CD8-positive, alpha-beta memory T cell (primary cell): ENCODE data around the gene KCNMB2. TPM values are rescaled to one million over a fixed set of nuclear protein-coding genes. Genes with fewer than 3 reads are reported as not detected.
"Not testable (repeated sequence)": the region's sequence is repeated elsewhere in the genome, so short reads cannot be mapped to it uniquely, and the experiment has no call there.

Experiments
- CTCF ChIA-PET: fragments of 350-600 bp; sonication (Branson Sonifier 250); formaldehyde crosslinking; loops from one replicate; lab custom pipeline; 2021; ENCODE audit warnings: antibody characterized with exemption; lab: Charles Lee
- POLR2A ChIA-PET: fragments of 350-600 bp; sonication (Branson Sonifier 250); formaldehyde crosslinking; loops from one replicate; lab custom pipeline; 2021; ENCODE audit warnings: antibody characterized with exemption; lab: Charles Lee
- DNase-seq, 5 donors: peaks; one replicate each; pipeline versions ENCODE4 v3.0.0 to v3.0.0-alpha.2; 2020 to 2022; ENCODE audit warnings: mixed read lengths in 1 of 5
- H3K27ac ChIP-seq: one replicate; pipeline ENCODE4 v1.7.0; 2013; ENCODE audit warnings: low read depth, mild to moderate bottlenecking, low read length, moderate library complexity
- H3K27me3 ChIP-seq: 2 replicates; pipeline ENCODE4 v1.7.0; 2013; ENCODE audit warnings: low read length, mild to moderate bottlenecking; ENCODE audit not compliant: insufficient read depth, poor library complexity, severe bottlenecking
- H3K36me3 ChIP-seq: 2 replicates; pipeline ENCODE4 v1.7.0; 2013; ENCODE audit warnings: mild to moderate bottlenecking, low read length, moderate library complexity; ENCODE audit not compliant: insufficient read depth
- H3K4me1 ChIP-seq: 2 replicates; pipeline ENCODE4 v1.7.0; 2013; ENCODE audit warnings: mild to moderate bottlenecking, low read length, moderate library complexity; ENCODE audit not compliant: insufficient read depth
- H3K4me3 ChIP-seq: 2 replicates; pipeline ENCODE4 v1.7.0; 2013; ENCODE audit warnings: mild to moderate bottlenecking, low read length
- H3K9me3 ChIP-seq: 2 replicates; pipeline ENCODE4 v1.7.0; 2013; ENCODE audit warnings: mild to moderate bottlenecking, low read length
- H3K27ac Mint-ChIP-seq, 8 donors: one replicate each; pipeline ENCODE4 v1.8.0; 2020 to 2021; ENCODE audit warnings: mixed read lengths in 8 of 8, mild to moderate bottlenecking in 6 of 8, inconsistent platforms in 3 of 8, moderate library complexity in 3 of 8
- H3K27me3 Mint-ChIP-seq, 2 donors: one replicate each; pipeline ENCODE4 v1.8.0; 2020 to 2021; ENCODE audit warnings: mixed read lengths in 2 of 2, mild to moderate bottlenecking in 1 of 2, moderate library complexity in 1 of 2
- H3K36me3 Mint-ChIP-seq, 3 donors: one replicate each; pipeline ENCODE4 v1.8.0; 2020 to 2021; ENCODE audit warnings: mixed read lengths in 3 of 3, inconsistent platforms in 1 of 3, mild to moderate bottlenecking in 1 of 3
- H3K4me1 Mint-ChIP-seq, 3 donors: one replicate each; pipeline ENCODE4 v1.8.0; 2020 to 2021; ENCODE audit warnings: mixed read lengths in 3 of 3, inconsistent platforms in 1 of 3, mild to moderate bottlenecking in 1 of 3
- H3K4me3 Mint-ChIP-seq, 7 donors: one replicate each; pipeline ENCODE4 v1.8.0; 2020 to 2021; ENCODE audit warnings: mixed read lengths in 7 of 7, mild to moderate bottlenecking in 6 of 7, moderate library complexity in 4 of 7, inconsistent platforms in 2 of 7
- H3K9me3 Mint-ChIP-seq, 5 donors: one replicate each; pipeline ENCODE4 v1.8.0; 2020 to 2022; ENCODE audit warnings: mixed read lengths in 5 of 5, mild to moderate bottlenecking in 3 of 5, moderate library complexity in 2 of 5, inconsistent platforms in 1 of 5
- polyA plus RNA-seq: library from polyadenylated mRNA; unstranded; fragments of 300-500 nt; fragmentation: Illumina TruSeq; gene quantifications from one replicate; pipeline ENCODE4 v1.2.3, GENCODE V29; 2021
- total RNA-seq, 2 experiments: library from RNA; stranded (reverse); gene quantifications; one replicate each; pipeline ENCODE4 v1.2.3, GENCODE V29; 2021

The KCNMB2 gene
- total and polyA plus RNA-seq, 3 experiments from 2014 or later = not detected

DNA sequence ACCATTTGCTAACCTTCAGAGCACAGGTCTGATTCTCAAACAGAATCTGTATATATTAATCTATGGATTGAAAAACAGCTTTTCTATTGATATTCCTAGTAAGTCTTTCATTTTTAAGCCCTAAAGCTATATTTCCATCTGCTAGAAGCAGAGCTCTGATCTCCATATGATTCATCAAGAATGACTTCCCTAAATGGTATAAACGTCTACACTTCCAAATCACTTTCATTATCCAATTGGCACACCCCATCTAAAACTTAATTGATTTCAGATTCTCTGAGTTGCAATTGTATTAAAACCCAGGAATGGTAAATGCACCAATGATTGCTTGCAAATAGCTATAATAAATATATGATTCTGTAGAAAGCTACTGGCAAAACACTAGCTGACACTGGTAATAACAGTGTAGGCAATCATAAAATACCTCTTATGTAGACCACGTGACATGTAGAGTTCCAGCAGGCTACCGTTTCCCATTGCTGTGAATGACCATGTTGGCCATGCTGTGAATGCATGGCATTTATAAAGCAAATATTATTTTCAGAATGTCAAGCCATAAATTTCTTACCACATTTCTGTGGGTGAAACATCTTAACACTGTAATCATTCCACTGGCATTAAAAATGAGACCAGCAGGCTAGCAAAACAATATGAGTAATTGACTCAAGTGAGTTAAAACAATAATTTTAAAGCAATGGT is 309.3 kb downstream of the KCNMB2 start:
- Histone ChIP-seq H3K4me1 (no peaks in the 10 kb centered on the region), H3K9me3 (no peaks in the 10 kb centered on the region), H3K27me3 (no peaks in the 10 kb centered on the region), H3K36me3 (no peaks in the 10 kb centered on the region), H3K27ac (no peak overlapping the region), H3K4me3 (no peak overlapping the region)
- POLR2A ChIA-PET = no interaction called here
- Mint-ChIP-seq H3K4me1 (no peaks in the 10 kb centered on the region), H3K9me3 (peaks cover 0 to 8% (median 2%) of the 10 kb centered on the region in 5 donors), H3K27me3 (no peaks in the 10 kb centered on the region), H3K36me3 (no peaks in the 10 kb centered on the region), H3K4me3 (no peak overlapping the region), H3K27ac (no peak overlapping the region)
- no peak for DNase-seq
- CTCF ChIA-PET = no interaction called here

DNA sequence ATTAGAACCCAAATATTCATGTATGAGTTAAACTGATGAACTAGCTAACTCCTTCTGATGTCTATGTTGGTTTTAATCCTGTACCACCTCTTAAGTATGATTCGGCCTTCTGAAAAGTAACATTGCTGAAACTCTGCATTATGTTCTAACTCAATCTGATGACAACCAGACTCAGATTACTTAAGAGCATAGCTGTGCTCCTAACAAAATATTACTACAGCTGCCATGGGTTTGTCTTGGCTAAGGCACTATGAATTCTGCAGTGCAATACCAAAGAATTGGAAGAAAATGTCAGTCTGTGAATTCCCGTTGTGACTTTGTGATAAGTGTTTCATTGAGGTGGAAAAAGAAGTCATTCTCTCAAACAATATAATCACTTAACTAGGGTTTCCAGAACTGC is 311.0 kb downstream of the KCNMB2 start:
- peaks cover 0 to 3% (median 0%) of the 10 kb centered on the region in 5 donors for H3K9me3 Mint-ChIP-seq
- H3K27ac Mint-ChIP-seq = no peak overlapping the region
- H3K4me3 ChIP-seq = no peak overlapping the region
- POLR2A ChIA-PET = no interaction called here
- no peak overlapping the region for H3K27ac ChIP-seq
- H3K4me1 Mint-ChIP-seq = no peaks in the 10 kb centered on the region
- no peaks in the 10 kb centered on the region for H3K27me3 ChIP-seq
- no peaks in the 10 kb centered on the region for H3K4me1 ChIP-seq
- H3K36me3 ChIP-seq = no peaks in the 10 kb centered on the region
- H3K27me3 Mint-ChIP-seq = no peaks in the 10 kb centered on the region
- CTCF ChIA-PET = no interaction called here
- DNase-seq = no peak
- no peaks in the 10 kb centered on the region for H3K9me3 ChIP-seq
- H3K4me3 Mint-ChIP-seq = no peak overlapping the region
- H3K36me3 Mint-ChIP-seq = no peaks in the 10 kb centered on the region

DNA sequence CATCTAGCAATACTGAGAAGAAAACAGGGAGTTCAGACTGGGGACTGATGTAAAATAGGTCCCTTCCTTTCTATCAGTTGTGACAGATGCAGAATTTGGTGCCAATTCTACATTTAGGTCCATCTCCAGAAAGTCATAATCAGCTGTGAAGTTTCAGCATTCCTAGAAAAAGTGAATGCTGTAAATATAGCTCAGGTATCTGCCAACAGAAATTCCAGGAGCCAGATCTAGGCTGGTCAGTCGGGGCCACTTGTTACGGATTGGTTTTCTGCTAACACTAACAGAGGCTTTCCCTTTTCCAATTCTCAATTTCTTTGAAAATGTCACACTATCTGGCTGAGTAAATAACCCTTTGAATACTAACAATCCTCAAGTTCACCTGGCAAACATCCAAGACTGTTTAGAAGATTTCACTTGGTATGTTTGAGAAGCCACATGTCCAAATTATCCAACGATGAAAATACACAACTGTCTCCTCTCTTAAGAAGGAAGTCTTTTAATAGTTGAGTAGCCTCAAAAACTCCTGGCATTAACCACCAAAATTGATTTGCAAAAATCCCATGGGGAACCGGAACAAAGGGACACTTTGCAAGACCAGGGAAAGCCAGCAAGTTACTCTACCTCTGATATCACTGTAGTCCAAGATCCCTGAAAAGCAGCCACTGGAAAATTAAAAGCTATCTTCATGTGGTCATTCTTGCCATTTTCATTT is 313.1 kb downstream of the KCNMB2 start:
- POLR2A ChIA-PET = no interaction called here
- Mint-ChIP-seq H3K27me3 (peaks cover 0 to 2% of the 10 kb centered on the region in 2 donors), H3K9me3 (no peaks in the 10 kb centered on the region), H3K4me1 (no peaks in the 10 kb centered on the region), H3K4me3 (no peak overlapping the region), H3K27ac (no peak overlapping the region), H3K36me3 (no peaks in the 10 kb centered on the region)
- no peak for DNase-seq
- Histone ChIP-seq H3K4me3 (no peak overlapping the region), H3K36me3 (no peaks in the 10 kb centered on the region), H3K9me3 (no peaks in the 10 kb centered on the region), H3K27ac (no peak overlapping the region), H3K4me1 (no peaks in the 10 kb centered on the region), H3K27me3 (no peaks in the 10 kb centered on the region)
- CTCF ChIA-PET = no interaction called here

DNA sequence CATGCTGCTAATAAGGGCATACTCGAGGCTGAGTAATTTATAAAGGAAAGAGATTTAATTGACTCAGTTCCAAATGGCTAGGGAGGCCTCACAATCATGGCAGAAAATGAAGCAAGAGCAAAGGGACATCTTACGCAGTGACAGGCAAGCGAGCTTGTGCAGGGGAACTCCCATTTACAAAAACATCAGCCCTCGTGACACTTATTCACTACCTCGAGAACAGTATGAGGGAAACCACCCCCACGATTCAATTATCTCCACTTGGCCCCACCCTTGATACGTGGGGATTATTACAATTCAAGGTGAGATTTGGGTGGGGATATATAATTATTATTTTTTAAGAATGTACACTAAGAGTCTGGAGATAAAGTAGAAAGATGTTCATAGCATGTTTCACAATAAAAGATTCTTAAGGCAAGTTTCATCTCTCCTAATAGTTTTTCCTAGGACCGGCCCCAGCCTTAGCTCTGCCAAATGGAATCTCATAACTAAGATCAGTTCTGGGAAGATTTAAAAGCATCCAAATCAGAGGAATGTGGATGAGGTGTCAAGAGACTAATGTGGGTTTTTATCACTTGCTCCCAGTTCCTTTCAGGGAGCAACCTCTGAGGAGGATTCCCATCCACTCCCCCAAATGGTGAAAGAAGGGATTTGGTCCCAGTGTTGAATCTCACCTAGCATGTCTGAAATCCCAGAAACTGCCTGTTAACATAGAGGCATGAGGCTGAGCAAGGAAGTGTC is 314.4 kb downstream of the KCNMB2 start:
- Mint-ChIP-seq H3K4me3 (no peak overlapping the region), H3K27ac (no peak overlapping the region), H3K36me3 (no peaks in the 10 kb centered on the region), H3K27me3 (peaks cover 0 to 2% of the 10 kb centered on the region in 2 donors), H3K9me3 (no peaks in the 10 kb centered on the region), H3K4me1 (no peaks in the 10 kb centered on the region)
- ChIA-PET POLR2A (no interaction called here), CTCF (no interaction called here)
- Histone ChIP-seq H3K27me3 (no peaks in the 10 kb centered on the region), H3K4me1 (no peaks in the 10 kb centered on the region), H3K4me3 (no peak overlapping the region), H3K27ac (no peak overlapping the region), H3K9me3 (no peaks in the 10 kb centered on the region), H3K36me3 (no peaks in the 10 kb centered on the region)
- DNase-seq = no peak

DNA sequence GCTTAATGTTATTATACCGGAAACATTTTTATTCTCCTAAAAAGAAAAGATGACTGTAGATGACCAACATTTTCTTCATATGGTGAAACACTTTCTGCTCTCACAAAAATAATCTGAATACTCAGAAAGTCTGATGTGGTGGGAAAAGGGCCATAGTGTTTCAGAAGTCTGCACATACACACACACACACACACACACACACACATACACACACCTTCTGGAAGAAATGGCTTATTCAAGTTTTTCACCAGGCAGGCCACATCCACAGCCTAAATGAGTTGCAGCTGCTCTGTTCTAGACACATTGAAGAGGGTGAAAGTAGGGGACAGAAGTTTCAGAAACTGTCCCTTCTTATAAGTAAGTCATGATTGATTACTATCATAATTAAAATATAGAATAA is 315.3 kb downstream of the KCNMB2 start:
- ChIA-PET POLR2A (no interaction called here), CTCF (no interaction called here)
- no peak overlapping the region for H3K27ac ChIP-seq

DNA sequence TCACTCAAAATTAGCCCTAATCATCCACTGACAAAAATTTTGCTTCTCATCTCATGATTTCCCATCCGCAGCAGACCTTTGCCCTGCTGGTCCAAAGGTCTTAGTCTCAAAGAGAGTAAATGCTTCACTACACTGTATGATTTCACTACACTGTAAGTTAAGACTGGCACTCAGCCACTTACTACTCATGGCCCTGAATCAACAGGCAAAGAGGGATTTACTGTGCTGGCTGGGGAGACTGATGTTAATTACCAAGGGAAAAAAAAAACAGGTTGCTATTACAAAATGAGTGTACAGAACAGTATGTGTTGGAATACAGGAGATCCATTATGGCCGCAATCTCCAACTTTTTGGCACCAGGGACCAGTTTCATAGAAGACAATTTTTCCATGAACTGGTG is 320.6 kb downstream of the KCNMB2 start:
- no peak overlapping the region for H3K4me3 Mint-ChIP-seq
- H3K4me1 Mint-ChIP-seq = no peaks in the 10 kb centered on the region
- no peak overlapping the region for H3K4me3 ChIP-seq
- DNase-seq = no peak
- no peaks in the 10 kb centered on the region for H3K4me1 ChIP-seq
- ChIA-PET POLR2A (no interaction called here), CTCF (no interaction called here)
- no peaks in the 10 kb centered on the region for H3K27me3 ChIP-seq
- no peak overlapping the region for H3K27ac Mint-ChIP-seq
- H3K36me3 Mint-ChIP-seq = no peaks in the 10 kb centered on the region
- no peaks in the 10 kb centered on the region for H3K36me3 ChIP-seq
- H3K27me3 Mint-ChIP-seq = peaks cover 0 to 2% of the 10 kb centered on the region in 2 donors
- H3K27ac ChIP-seq = no peak overlapping the region
- H3K9me3 ChIP-seq = no peaks in the 10 kb centered on the region
- peaks cover 0 to 8% (median 3%) of the 10 kb centered on the region in 5 donors for H3K9me3 Mint-ChIP-seq

More for the DNA sequence above, 315.3 kb downstream of the KCNMB2 start:
- Mint-ChIP-seq H3K27me3 (peaks cover 0 to 2% of the 10 kb centered on the region in 2 donors), H3K9me3 (no peaks in the 10 kb centered on the region), H3K4me3 (no peak overlapping the region), H3K27ac (peak overlapping the region in 1 of 8 donors; percentile 11), H3K36me3 (no peaks in the 10 kb centered on the region), H3K4me1 (no peaks in the 10 kb centered on the region)
- Histone ChIP-seq H3K36me3 (no peaks in the 10 kb centered on the region), H3K9me3 (no peaks in the 10 kb centered on the region), H3K4me3 (no peak overlapping the region), H3K4me1 (no peaks in the 10 kb centered on the region), H3K27me3 (no peaks in the 10 kb centered on the region)
- DNase-seq = no peak

DNA sequence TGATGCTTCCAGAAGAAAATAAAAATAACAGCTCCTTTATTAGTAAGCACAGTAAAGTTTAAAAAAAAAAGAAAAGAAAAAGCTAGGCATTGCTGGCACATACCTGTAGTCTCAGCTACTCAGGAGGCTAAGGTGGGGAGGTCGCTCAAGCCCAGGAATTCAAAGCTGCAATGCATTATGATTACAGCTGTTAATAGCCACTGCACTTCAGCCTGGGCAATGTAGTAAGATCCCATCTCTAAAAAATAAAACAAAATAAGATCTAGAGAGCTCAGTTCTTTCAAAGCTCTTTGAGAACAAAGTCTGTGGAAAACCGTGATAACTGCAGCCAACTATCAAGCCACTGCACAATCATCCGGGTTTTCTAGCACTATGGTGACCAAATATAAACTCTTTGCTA is 323.1 kb downstream of the KCNMB2 start:
- H3K9me3 Mint-ChIP-seq = peaks cover 0 to 8% (median 3%) of the 10 kb centered on the region in 5 donors
- H3K27ac ChIP-seq = no peak overlapping the region
- POLR2A ChIA-PET = no interaction called here
- no peak overlapping the region for H3K27ac Mint-ChIP-seq
- no peak overlapping the region for H3K4me3 ChIP-seq
- no peaks in the 10 kb centered on the region for H3K27me3 ChIP-seq
- H3K4me1 Mint-ChIP-seq = no peaks in the 10 kb centered on the region
- DNase-seq = no peak
- no peaks in the 10 kb centered on the region for H3K27me3 Mint-ChIP-seq
- no peaks in the 10 kb centered on the region for H3K36me3 ChIP-seq
- CTCF ChIA-PET = no interaction called here
- H3K9me3 ChIP-seq = no peaks in the 10 kb centered on the region
- H3K36me3 Mint-ChIP-seq = no peaks in the 10 kb centered on the region
- no peaks in the 10 kb centered on the region for H3K4me1 ChIP-seq
- no peak overlapping the region for H3K4me3 Mint-ChIP-seq

DNA sequence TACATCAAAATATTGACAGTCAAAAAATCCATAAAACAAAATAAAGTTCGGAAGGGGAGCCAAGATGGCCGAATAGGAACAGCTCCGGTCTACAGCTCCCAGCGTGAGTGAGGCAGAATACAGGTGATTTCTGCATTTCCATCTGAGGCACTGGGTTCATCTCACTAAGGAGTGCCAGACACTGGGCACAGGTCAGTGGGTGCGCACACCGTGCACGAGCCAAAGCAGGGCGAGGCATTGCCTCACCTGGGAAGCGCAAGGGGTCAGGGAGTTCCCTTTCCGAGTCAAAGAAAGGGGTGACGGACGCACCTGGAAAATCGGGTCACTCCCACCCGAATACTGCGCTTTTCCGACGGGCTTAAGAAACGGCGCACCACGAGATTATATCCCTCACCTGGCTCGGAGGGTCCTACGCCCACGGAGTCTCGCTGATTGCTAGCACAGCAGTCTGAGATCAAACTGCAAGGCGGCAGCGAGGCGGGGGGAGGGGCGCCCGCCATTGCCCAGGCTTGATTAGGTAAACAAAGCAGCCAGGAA is 323.7 kb downstream of the KCNMB2 start:
- H3K27me3 ChIP-seq, H3K4me1 Mint-ChIP-seq, H3K36me3 ChIP-seq, H3K36me3 Mint-ChIP-seq, H3K4me3 Mint-ChIP-seq, POLR2A ChIA-PET, H3K4me3 ChIP-seq, DNase-seq, H3K27me3 Mint-ChIP-seq, H3K27ac Mint-ChIP-seq, CTCF ChIA-PET, H3K9me3 ChIP-seq, H3K4me1 ChIP-seq, H3K27ac ChIP-seq, H3K9me3 Mint-ChIP-seq: not testable (repeated sequence)
